Neural cell (in vitro differentiated cells): ENCODE results near the gene SLCO3A1.

Experiments
- EZH2 ChIP-seq: fragments of 200-600, 300-800 bp; shearing (Covaris generic), sonication (generic); IDR thresholded peaks from 2 replicates; pipeline ENCODE4 v1.6.1; 2014; ENCODE audit warnings: antibody characterized with exemption, low read length, borderline replicate concordance, mild to moderate bottlenecking; ENCODE audit not compliant: insufficient read depth, poor library complexity, severe bottlenecking
- POLR2AphosphoS5 ChIP-seq: IDR thresholded peaks from 2 replicates; pipeline ENCODE4 v1.6.1; 2012
- RAD21 ChIP-seq: fragments of 450-650 bp; conservative IDR thresholded peaks from 2 replicates; pipeline ENCODE4 v1.6.1; 2014; ENCODE audit warnings: antibody characterized with exemption, mild to moderate bottlenecking, moderate library complexity
- SMC3 ChIP-seq: fragments of 450-650 bp; conservative IDR thresholded peaks from 2 replicates; pipeline ENCODE4 v1.6.1; 2014; ENCODE audit warnings: antibody characterized with exemption, mild to moderate bottlenecking, moderate library complexity; ENCODE audit not compliant: poor library complexity
- TAF1 ChIP-seq: IDR thresholded peaks from 2 replicates; pipeline ENCODE4 v1.6.1; 2012; ENCODE audit warnings: low read depth
- TF ChIP-seq, protein P1 (sequence below): fragments of 450-650 bp; IDR thresholded peaks from 2 replicates; pipeline ENCODE4 v1.5.1; 2014; ENCODE audit warnings: antibody characterized with exemption, mild to moderate bottlenecking, moderate library complexity; ENCODE audit not compliant: poor library complexity, severe bottlenecking
- TF ChIP-seq, protein P2 (sequence below): IDR thresholded peaks from 2 replicates; pipeline ENCODE4 v1.6.1; 2012; ENCODE audit warnings: borderline replicate concordance

DNA sequence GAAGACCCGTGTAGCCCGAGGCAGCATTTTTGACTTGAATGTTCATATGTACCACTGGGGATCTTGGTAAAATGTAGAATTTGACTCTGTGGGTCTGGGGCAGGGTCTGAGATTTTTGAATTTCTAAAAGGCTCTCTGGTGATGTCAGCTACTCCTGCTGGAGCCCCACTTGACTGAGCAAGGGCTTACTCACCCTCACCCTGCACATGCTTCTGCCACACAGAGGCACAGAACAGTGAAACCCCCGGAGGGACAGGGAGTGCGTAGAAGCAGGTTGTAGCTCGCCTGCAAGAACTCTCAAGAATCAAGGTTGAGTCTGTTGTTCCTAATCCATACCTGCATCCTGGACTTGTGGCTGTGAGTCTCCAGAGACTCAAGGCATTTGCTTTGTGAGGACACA is 41.1 kb downstream of the SLCO3A1 start:
- TF ChIP-seq SMC3 (no peak), TAF1 (no peak), EZH2 (no peak), RAD21 (no peak), POLR2AphosphoS5 (no peak)
- TF ChIP-seq, protein P1, sequence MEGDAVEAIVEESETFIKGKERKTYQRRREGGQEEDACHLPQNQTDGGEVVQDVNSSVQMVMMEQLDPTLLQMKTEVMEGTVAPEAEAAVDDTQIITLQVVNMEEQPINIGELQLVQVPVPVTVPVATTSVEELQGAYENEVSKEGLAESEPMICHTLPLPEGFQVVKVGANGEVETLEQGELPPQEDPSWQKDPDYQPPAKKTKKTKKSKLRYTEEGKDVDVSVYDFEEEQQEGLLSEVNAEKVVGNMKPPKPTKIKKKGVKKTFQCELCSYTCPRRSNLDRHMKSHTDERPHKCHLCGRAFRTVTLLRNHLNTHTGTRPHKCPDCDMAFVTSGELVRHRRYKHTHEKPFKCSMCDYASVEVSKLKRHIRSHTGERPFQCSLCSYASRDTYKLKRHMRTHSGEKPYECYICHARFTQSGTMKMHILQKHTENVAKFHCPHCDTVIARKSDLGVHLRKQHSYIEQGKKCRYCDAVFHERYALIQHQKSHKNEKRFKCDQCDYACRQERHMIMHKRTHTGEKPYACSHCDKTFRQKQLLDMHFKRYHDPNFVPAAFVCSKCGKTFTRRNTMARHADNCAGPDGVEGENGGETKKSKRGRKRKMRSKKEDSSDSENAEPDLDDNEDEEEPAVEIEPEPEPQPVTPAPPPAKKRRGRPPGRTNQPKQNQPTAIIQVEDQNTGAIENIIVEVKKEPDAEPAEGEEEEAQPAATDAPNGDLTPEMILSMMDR: no peak
- TF ChIP-seq, protein P2, sequence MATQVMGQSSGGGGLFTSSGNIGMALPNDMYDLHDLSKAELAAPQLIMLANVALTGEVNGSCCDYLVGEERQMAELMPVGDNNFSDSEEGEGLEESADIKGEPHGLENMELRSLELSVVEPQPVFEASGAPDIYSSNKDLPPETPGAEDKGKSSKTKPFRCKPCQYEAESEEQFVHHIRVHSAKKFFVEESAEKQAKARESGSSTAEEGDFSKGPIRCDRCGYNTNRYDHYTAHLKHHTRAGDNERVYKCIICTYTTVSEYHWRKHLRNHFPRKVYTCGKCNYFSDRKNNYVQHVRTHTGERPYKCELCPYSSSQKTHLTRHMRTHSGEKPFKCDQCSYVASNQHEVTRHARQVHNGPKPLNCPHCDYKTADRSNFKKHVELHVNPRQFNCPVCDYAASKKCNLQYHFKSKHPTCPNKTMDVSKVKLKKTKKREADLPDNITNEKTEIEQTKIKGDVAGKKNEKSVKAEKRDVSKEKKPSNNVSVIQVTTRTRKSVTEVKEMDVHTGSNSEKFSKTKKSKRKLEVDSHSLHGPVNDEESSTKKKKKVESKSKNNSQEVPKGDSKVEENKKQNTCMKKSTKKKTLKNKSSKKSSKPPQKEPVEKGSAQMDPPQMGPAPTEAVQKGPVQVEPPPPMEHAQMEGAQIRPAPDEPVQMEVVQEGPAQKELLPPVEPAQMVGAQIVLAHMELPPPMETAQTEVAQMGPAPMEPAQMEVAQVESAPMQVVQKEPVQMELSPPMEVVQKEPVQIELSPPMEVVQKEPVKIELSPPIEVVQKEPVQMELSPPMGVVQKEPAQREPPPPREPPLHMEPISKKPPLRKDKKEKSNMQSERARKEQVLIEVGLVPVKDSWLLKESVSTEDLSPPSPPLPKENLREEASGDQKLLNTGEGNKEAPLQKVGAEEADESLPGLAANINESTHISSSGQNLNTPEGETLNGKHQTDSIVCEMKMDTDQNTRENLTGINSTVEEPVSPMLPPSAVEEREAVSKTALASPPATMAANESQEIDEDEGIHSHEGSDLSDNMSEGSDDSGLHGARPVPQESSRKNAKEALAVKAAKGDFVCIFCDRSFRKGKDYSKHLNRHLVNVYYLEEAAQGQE: no peak
